GM12874 (cell line): ENCODE data around the gene PSME1.

ENCODE experiments used
- TF ChIP-seq, protein P1 (sequence below): IDR thresholded peaks from 2 replicates; pipeline ENCODE4 v1.5.1; 2011; ENCODE audit warnings: low read depth, mild to moderate bottlenecking, control low read depth, low read length, moderate library complexity; ENCODE audit not compliant: insufficient read depth

PSME1 gene

DNA sequence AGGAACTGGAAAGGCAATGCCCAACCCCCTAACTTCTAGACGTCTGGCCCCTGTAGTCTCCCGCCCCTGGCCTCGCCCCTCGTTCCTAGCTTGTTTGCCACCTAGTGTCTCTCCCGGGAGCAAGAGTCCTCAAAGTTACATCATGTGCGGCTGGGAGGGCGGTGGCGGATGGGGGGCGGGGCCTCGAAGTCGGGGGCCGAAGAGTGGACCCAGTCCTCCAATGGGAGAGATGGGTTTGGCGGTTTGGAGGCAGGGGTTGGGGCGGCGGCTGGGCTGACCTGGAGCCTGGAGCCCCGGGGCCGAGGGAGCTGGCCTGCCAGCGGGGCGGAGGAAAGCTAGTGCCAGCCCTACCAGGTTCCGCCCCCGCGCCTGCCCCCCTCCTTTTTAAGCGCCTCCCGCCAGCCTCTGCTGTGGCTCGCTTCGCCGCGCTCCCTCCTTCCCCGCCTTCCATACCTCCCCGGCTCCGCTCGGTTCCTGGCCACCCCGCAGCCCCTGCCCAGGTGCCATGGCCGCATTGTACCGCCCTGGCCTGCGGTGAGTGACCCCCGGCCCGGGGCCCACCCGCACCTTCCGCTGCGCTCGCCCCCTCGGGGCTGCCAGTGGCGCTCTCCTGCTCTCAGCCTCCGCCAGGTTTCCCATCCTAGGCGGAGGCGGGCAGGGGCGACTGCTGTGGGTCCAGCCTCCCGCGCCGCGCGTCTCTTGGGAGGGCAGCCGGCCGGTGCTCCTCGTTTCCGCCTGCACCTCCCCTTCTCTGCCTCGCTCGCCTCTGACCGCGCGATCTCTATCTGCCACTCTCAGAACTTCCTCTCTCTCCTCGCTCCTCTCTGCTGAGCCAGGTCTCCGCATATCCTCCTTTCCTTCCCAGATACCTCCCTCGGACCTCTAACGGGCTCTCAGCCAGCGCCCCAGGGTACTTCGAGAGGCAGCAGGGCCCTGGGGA, 41.8 kb upstream of the PSME1 start, which contains the start of gene PCK2:
Gene PCK2 (plus strand): TSS at position 411 of the 940 bp plus-strand sequence. CDS start 95 bp downstream, at position 506.
- TF ChIP-seq, protein P1, sequence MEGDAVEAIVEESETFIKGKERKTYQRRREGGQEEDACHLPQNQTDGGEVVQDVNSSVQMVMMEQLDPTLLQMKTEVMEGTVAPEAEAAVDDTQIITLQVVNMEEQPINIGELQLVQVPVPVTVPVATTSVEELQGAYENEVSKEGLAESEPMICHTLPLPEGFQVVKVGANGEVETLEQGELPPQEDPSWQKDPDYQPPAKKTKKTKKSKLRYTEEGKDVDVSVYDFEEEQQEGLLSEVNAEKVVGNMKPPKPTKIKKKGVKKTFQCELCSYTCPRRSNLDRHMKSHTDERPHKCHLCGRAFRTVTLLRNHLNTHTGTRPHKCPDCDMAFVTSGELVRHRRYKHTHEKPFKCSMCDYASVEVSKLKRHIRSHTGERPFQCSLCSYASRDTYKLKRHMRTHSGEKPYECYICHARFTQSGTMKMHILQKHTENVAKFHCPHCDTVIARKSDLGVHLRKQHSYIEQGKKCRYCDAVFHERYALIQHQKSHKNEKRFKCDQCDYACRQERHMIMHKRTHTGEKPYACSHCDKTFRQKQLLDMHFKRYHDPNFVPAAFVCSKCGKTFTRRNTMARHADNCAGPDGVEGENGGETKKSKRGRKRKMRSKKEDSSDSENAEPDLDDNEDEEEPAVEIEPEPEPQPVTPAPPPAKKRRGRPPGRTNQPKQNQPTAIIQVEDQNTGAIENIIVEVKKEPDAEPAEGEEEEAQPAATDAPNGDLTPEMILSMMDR: no peak

DNA sequence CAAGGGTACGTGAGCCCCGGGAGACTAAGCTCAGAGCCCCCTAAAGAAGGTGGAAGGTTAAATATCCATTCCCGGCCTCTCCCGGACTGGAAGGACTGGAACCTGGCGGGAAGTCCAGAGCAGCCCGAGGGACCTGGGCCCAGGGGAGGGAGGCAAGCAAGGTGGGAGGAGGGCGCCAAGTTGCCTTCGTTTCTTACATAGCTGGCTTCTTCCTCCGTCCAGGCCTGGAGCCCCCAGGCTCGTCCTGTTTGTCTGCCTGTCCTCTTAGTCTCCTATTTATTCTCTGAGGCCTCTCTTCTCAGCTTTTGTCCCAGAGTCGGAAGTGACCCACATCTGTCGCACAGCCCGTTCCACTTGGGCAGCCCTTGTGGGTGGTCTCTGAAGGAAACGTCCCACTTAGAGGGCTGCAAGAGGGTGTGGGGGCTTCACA, 41.1 kb upstream of the PSME1 start:
- TF ChIP-seq, protein P1: no peak

DNA sequence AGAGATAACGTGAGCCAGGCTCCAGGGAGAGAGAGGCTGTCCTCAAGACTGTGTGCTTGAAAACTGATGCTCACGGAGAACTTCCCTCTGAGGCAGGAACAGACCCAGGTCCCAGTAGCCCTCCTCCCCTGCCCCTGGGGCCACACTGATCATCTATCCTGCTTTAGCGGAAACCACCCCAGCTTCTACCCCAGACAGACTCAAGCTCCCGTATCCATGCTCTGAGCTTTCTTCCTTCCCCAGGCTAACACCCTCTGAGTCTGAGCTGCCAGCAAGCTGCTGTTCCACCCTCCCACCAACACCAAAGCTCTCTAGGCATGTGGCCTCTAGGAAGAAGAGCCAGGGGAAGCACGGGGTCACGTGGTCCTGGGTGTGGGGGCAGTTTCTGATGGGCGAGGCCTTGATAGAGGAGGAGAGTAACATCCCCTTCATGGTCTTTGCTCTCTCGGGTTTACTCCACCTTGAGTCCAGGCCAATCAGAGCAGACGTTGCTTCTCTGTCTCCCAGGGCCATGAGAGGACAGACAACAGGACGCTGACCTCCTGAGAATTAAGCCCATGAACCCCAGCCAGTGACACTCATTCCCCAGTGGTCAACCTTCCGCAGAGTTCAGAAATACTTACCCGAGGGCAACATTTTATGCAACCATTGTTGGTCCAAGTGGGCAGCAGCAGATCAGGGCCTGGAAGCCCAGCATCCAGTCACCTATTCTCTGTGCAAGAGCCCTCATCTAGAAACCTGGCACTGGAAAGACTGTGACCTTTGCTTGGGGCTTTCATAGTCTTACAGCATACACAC, 40.5 kb upstream of the PSME1 start:
- TF ChIP-seq, protein P1: no peak

DNA sequence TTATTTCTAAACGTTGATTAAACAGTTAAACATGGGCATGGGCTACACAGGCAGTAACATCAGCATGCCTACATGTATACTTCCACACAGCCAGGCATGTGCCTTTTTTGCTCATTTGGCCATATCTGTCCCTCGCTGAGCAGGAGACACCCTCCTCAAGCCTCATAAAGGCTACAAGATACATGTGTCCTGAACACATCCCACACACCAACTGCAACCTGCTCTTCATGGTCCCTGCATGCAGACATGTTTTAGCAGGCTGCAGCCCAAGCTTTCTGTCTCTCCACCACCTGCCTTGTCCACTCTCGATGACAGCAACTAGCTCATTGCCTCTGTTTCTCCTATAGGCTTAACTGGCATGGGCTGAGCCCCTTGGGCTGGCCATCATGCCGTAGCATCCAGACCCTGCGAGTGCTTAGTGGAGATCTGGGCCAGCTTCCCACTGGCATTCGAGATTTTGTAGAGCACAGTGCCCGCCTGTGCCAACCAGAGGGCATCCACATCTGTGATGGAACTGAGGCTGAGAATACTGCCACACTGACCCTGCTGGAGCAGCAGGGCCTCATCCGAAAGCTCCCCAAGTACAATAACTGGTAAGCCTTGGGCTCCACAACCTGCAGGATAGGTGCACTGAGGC, 39.3 kb upstream of the PSME1 start:
- TF ChIP-seq, protein P1: no peak

DNA sequence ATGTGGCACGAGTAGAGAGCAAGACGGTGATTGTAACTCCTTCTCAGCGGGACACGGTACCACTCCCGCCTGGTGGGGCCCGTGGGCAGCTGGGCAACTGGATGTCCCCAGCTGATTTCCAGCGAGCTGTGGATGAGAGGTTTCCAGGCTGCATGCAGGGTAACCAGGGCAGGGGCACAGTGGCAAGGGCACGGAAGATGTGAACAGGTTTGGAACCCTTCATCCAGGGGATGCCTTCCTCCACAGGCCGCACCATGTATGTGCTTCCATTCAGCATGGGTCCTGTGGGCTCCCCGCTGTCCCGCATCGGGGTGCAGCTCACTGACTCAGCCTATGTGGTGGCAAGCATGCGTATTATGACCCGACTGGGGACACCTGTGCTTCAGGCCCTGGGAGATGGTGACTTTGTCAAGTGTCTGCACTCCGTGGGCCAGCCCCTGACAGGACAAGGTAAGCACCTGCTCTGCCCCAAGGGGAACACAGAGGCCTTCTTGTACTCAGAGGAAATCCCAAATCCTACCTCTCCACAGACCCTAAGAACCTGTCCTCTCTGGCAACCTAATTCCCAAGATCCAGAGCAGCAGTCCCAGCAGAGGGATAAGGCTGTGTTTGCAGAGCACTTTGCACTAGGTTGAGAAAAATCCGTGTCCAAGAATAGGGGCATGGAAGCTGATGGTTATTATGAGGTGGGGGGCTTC, 37.6 kb upstream of the PSME1 start:
- TF ChIP-seq, protein P1: no peak

DNA sequence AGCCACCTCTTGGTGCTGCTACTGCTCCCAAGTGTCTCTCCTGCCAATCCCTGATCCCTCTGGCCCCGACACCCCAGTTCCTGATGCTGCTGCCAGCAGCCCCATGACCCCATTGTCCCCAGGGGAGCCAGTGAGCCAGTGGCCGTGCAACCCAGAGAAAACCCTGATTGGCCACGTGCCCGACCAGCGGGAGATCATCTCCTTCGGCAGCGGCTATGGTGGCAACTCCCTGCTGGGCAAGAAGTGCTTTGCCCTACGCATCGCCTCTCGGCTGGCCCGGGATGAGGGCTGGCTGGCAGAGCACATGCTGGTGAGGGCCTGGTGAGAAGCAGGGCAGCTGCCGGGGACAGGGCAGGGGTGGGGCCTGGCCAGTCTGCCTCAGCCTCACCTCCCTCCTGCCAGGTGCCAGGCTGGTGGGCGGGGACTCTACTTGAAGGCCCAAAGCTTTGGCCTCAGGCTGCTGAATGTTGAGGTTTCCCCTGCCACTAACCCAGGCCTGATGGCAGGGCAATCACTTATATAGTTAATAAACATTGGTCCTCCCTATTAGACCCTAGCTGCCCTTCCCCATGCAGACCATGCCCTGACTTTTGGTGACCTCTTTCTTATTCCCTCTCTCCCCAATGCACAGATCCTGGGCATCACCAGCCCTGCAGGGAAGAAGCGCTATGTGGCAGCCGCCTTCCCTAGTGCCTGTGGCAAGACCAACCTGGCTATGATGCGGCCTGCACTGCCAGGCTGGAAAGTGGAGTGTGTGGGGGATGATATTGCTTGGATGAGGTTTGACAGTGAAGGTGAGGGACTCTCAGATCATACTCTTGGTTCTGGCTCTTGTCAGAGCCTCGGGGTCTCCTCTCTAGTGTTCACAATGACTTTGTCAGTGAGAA, 36.8 kb upstream of the PSME1 start:
- TF ChIP-seq, protein P1: no peak
